GM19324 (cell line): ENCODE measurements around the gene GABRA4.

Source experiments
- ATAC-seq: cut with Tn5 transposase; IDR thresholded peaks from one replicate; pipeline ENCODE4 v1.9.1; 2021; ENCODE audit warnings: mild to moderate bottlenecking, moderate library complexity; ENCODE audit not compliant: unreplicated experiment, low FRiP score

Gene GABRA4

DNA sequence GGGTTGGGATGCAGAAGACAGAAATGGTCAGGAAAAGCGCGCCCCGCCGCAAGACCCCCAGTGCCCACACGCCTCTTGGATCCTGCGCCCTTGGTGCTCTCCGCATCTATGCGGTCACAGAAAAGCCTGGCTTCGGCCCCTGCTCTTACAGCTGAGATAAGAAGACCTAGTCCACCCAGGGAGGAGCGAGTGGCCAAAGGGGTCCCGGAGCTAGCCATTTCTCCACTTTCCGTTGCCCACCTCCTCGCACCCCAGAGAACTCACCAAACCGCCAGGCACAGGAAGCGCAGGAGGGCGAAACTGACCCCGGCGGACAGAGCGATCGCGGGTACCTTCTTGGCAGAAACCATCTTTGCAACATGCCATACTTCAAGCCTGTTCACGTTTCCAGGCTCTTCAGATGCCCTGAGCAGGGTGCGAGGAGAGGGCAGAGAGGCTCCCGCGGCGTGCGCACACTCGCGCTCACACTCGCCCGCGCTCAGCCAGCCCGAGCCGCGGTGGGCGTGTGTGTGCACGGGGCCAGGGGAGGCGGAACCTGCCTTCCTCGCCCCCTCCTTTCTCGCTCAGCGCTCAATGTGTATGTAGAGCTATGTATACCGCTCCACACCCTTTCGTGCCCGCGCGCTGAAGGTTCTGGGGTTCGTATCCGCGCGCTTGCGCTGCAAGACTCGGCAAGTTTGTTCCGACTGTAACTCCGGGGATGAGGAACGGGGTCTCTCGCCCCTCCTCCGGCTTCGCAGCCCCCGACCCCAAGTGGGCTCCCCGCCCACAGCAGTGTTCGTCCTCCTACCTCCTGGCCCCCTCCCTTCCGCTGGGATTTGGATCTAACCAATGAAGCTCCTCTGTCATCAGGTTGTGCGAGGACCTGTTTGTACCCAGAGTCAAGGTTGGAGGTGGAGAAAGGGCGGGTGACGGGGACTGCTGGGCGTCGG is at the start of gene GABRA4:
TSS of gene GABRA4 (minus strand) at position 507 of the 932 bp plus-strand sequence. CDS start at position 350, 157 bp downstream.
- no peak for ATAC-seq

DNA sequence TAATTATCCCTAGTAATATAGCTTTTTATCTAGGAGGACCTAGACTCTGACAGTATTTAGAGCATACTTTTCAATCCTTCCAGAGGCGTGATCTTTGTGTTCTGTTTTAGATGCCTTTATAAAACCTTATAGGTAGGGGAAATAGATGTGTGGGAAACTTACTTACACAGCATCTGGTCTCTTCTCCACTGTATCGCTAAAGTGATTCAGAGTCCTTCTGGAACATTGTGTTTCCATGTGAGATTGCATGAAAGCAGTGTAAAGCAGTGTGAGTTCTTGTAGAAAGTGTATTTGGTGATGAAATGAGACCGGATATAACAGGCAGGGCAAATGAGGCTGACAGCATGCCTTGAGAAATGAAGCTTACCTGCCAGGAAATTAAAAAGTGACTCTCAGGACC is 47.4 kb upstream of the GABRA4 start:
- no peak for ATAC-seq

DNA sequence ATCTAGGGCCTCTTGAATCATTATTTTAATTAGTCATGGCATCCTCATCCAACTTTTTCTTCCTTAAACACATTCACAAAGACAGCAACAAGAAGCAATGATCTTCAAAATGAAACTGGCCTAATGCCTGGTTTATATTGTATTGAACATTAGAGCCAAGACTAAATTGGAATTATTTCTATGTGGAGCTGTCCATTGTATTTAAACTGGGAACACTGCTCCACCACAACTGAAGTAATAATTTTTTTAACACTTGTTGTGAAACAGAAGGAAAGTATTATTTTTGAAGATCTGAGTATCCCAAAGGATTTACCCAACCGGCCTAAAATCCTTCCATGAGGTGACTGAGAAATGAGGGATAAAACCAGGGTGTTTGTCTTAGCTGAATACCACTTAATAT is 44.9 kb upstream of the GABRA4 start:
- no peak for ATAC-seq

DNA sequence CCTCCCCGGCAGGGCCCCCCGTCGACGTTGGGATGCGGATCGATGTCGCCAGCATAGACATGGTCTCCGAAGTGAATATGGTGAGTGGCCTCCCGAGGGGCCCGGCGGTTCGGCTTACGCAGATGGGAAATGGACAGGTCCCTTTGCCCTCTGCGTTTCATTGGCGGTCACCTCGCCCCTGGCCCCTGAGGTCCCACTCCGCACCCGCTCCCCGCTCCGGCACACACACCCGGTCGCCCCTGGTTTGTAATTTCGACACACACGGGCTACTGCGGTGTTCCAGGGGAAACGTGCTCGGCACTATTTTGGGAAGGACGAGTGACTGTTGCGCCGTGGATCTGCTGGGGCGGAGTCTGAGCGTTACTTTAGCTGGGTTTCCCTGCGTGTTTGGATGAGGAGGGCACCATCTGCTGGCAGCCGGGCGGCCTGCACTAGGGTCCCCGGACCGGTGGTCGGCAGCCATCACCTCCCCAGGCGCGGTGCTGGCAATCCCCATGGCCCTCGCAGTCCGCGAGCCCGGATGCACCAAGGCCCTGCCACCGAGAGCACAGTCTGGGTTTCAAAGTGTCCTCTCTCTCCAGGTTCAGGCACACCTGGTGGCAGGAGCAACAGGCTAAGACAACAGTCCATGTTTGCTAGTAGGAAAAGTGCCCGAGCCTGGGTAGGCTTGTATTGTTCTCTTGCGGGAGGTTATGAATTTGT is 39.2 kb upstream of the GABRA4 start:
- peak; percentile 98 for ATAC-seq

DNA sequence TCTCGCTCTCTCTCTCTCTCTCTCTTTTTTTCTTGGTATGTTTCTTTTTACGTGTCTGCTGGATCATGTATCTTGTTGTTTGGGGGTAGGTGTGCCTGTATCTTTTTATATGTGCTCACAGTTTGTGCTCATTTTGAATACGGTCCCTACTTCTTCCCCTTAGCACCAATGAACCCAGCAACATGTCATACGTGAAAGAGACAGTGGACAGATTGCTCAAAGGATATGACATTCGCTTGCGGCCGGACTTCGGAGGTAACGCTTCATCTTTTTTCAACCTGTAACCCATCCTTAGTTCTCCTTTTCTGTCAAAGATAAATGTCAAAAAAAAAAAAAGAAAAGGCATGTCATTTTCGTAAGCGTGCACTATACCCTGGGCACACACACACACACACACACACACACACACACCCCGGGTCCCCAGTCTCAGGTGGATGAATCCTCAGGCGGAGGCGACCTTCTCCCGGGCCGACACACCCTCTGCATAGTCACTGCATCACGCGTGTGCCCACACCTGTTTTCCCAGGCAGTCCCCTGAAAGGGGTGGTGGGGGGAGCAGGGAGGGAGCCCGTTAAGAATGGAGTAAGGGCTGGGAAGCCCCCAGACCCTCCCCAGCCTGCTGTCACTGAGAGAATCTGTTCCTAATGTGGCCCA is 38.5 kb upstream of the GABRA4 start:
- ATAC-seq: no peak

DNA sequence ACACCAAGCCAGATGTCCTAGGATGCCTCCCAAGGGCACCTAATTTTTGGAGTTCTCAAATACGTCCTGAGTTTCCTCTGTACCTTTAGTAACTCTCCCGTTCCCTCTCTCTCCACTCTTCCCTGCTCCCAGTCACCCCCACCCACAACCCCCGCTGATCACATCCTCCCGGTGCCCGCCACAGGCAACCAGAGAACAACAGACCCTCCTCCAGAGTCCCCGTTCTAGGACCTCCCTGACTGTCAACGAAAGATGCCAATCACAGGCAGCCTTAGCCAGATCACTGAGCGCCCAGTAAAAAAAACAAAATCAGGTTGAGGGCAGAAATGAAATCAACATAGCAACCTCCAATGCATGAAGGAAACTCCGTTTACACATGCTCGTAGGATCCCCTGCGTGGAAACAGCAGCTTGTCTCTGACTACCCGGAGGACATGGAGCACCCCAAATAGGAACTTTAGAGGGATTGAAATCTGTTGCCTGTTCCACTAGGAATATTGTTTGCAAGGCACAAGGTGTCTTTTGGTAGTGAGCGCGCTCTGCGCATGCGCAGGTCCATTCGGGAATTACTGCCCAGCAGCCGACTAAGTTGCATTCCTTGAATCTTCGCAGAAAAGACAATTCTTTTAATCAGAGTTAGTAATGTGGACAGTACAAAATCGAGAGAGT is 37.8 kb upstream of the GABRA4 start, which contains the start of gene GABRB1:
TSS of gene GABRB1 (plus strand) at position 557 of the 668 bp plus-strand sequence.
- no peak for ATAC-seq

DNA sequence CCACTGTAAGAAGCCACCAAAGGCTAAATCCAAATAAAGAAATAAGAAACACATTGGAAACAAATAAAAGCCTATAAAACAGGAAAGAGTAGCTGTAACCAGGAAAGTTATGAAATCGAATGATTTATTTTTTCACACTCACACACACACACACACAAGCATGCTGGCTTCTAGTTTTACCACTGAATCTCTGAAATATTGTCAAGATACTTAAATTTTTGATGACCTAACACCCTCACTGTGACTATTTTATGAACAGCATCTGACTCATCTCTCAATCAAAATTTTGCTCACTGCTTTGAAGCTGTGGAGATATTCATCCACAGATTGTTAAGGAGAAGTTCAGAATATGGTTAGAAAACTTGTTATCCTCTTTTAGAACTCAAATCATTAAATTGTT is 24.1 kb upstream of the GABRA4 start:
- no peak for ATAC-seq

DNA sequence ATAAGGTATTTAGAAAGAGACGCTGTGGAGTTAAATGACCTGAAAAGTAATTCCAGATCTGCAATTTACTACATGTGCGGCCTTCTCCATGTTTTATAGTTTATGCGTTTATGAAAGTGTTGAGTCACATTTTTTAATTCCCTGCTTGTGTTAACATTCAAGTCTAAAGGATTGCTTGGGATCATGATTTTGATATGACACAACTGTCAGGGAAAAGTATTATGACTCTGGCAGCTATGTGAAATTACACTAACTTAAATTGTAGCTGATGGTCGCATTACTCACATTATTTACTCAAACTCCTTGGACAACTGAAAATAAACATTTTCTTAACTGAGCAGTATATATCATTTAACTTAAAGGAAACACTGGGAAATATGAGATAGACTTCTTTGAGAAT is 23.7 kb upstream of the GABRA4 start:
- ATAC-seq: no peak

DNA sequence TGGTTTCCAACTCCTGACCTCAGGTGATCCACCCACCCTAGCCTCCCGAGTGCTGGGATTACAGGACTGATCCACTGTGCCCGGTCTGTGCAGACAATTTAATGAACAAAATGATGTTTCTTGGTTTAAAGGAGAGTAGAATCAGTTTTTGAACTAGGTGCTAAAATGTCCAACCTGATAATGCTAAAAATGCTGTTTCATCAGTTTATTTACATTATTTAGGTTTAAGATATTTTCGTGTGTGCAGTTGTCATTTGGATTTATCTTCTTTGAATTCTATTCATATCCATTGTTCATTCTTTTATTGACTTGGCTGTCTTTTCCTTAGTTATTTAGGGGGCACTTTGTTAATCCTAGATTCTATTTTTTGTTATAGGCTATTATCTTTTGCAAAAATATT is 20.0 kb upstream of the GABRA4 start:
- no peak for ATAC-seq

DNA sequence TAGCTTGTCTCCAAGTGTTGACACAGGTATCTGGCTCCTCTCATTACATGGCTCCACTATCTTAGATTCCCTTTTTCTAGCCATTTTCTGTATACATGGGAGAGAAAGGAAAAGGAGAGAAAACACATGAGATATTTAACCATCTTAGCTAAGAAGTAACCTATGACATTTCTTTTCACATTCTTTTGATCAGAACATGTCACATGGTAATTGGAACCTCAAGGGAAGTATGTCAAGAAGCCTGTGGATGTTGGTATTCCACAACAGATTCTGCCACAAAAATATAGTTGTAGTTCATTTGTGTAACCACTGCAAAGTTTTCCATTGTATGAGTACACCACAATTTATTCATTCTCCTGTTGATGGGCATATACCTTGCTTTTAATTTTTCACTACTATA is 19.3 kb upstream of the GABRA4 start:
- no peak for ATAC-seq

DNA sequence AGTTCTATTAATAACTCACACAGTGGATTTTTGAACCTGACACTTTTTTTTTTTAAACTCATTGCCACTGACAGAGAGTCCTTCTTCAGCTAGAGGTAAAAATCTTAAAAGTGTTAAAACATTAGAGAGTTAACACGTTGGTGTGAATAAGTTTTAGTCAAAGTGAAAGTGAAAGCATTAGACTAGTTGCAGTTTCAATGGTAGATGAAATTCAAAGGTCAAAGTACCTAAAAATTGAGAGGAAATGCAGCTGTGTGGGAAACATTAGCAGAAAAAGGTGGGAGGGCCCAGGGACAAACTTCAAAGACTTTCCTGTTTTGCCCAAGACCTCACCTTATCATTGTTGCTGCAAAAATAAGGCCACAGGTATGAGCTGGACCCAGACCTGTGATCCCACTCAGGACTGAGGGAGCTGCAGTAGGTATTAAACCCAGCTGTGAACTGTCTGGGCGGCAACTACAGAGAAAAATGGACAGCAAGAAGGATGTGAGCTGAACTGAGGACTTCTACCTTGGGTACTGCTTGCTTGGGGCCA is 17.6 kb upstream of the GABRA4 start:
- peak; percentile 76 for ATAC-seq

DNA sequence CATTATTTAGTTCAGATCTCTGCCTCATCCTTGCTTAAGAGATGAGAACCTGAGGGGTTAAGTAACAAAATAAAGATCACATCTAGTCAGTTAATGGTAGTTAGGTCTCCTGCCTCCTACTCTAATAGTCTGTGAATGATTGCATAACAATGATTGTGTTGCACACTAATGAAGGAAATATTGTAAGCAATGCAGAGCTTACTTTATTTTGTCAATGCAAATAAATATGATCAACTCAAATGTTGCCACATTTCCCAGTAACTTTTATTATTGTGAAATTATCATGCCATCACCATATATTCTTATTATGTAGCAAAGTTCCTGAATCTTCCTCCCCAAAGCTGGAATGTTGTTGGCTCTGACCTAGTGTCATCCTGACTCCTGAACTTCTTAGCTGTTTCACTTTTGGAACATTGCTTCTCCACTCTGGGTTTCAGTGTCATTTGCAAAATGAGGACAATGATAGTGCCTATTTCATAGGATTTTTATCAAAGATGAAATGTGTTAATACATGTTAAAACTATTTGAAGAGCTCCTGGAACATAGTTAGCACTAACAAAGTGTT is 17.0 kb upstream of the GABRA4 start:
- ATAC-seq: peak; percentile 20

DNA sequence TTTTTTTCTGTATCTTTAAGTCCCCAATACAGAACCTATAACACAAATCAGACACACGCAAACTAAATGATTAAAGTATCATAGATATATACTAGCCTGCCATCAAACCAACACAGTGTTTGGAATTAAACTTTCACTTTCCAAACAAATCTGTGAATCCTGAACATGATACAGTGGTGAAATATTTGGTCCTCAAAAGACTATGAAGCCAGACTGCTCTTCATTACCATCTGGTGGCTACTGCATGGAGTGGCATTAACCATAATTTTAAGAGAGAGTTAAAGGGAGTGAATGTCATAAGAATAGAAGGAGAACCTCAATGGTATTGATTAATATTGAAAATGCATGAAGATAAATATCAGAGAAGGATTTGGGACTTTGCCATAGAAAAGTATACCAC is 9.2 kb upstream of the GABRA4 start:
- no peak for ATAC-seq

DNA sequence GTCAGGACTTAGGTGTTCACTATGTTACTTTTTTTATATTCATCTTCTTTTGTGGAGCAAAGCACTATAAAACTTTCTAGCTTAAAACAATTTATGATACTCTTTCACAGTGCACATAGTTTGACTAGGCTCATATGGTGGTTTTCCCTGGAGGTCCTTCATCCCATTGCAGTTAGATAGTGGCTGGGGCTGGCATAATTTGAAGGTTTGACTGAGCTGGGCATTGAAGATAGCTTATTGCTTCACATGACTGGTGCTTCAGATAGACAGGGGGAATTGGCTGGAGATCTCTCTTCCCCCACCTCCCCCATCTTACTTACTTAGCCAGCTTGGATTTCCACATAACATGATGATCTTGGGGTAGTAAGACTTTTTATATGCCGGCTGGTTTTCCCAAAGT is 7.0 kb upstream of the GABRA4 start:
- no peak for ATAC-seq

DNA sequence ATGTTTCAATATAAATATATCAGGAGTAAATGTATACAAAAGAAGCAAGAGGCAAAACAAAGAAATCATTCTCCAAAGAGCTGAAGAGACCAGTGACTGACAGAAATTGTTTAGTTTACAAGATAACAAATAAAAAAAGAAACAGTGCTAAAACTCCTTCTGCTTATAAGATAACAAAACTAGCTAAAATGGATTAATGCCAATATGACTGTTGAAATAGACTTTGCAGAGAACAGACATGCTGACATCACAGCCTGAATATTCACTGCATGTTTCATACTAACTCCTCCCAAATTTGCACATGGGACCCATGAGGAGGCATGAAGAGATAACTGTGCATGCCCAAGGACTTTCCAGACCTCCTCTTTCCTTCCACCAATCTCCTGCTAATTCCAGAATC is 6.2 kb upstream of the GABRA4 start:
- ATAC-seq: no peak

DNA sequence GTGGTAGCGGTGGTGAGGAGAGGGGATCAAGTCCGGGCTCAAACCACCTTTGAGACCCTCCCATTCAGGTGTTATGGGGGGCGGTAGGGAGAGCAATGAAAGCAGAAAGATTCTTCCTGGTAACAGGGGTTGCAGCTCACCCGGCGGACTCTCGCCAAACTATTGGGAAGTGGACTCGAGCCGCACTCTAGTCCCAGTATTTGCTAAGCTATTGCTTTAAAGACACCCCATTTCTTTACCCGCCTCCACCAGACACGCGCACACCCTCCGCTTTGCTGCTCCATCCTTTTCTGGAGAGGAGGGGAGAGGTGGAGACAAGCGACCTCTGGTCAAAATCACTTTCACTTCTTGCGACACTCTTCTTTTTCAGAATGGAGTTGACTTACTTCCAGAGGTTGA is 625 bp upstream of the GABRA4 start:
- no peak for ATAC-seq

DNA sequence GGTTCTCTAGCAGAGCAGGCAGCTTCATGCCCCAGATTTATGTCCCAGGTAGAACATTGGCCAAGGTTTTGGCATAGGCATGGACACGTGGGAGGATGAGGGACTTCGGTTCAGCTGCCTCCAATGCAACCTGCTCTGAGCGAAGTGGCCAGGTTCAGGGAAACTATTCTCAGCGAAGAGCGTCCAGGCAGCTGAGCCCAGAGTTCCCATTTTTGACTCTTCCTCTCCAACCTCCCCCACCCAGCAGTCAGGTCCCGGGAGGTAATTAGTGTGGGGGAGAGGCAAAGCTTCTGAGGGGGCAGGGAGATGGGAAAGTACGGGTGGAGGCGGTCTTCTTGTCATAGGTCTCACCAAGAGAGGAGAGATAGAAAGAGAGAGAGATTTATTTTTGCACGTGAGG is 1.0 kb downstream of the GABRA4 start:
- no peak for ATAC-seq

DNA sequence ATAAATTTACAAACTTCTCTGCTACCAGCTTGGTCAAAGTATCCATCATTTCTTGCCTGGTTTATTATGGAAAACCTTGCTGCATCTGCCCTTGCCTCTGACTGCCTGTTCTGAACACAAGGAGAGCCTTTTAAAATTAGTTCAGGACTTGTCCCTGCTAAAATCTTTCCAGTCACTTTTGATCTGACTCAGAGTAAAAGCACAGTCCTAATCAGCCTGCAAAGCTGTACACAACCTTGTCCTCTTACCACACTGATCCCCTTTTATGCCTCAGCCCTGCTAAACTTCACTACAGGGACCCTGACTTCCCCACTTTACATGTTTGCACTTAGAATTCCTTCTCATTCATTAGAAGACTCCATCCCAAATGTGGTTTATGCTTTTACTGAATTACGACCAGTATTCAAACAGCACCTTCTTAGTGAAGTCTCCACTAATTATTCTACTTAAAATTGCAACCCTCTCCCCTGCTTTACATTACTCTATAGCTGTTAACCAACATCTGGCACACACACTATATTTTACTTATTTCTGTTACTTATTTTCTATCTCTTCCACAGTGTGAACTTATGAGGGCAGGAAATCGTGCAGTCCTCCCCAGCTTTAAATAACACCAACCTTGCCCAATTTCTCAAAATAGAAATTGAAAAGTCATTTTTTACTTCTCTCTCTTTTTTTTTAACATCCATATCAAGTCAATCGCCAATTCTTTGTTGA is 6.3 kb downstream of the GABRA4 start:
- no peak for ATAC-seq

DNA sequence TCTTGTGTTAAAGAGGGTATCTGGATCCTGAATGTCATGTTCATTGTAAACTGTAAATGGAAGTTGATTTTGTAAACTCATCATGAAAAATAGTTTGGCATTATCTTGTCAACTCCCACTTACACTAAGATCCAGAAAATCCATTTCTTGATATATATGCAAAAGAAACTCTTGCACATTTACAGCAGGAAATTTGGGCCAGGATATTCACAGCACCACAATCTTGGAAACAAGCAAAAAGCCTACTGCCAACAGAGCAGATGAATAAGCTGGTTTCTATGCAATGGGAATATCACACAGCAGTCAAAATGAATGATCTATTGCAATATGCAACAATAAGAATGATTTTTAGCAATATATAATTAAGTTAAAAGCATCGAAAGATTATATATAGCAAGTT is 8.6 kb downstream of the GABRA4 start:
- no peak for ATAC-seq
